Brain microvascular endothelial cell (primary cell): ENCODE data around the gene HOXD13.

Experiments
- DNase-seq: peaks from one replicate; pipeline ENCODE4 v3.0.0-alpha.2; 2020
- H3K27ac ChIP-seq: fragments of 250-450 bp; sonication (Bioruptor Pico); 2 replicates; pipeline ENCODE4 v1.5.1; 2020; ENCODE audit warnings: mild to moderate bottlenecking, moderate library complexity
- H3K27me3 ChIP-seq: fragments of 250-450 bp; sonication (Bioruptor Pico); replicated peaks from 2 replicates; pipeline ENCODE4 v1.5.1; 2020; ENCODE audit warnings: mild to moderate bottlenecking
- H3K36me3 ChIP-seq: fragments of 250-450 bp; sonication (Bioruptor Pico); replicated peaks from 2 replicates; pipeline ENCODE4 v1.5.1; 2020; ENCODE audit warnings: mild to moderate bottlenecking
- H3K4me3 ChIP-seq: 2 replicates; pipeline ENCODE4 v1.5.1; 2011; ENCODE audit warnings: low read depth, mild to moderate bottlenecking, control low read depth, low read length, moderate library complexity
- in situ Hi-C: cut with HindIII; loops from 2 replicates; pipeline ENCODE4 v1.10.0; 2017; ENCODE audit warnings: low sequenced_read_pairs, low pct_ligation_motif_present
- TF ChIP-seq, protein P1 (sequence below): IDR thresholded peaks from 2 replicates; pipeline ENCODE4 v1.5.1; 2011; ENCODE audit warnings: low read depth, mild to moderate bottlenecking, moderate library complexity, low read length, control low read depth, inconsistent platforms; ENCODE audit errors: missing control alignments

Gene HOXD13

DNA sequence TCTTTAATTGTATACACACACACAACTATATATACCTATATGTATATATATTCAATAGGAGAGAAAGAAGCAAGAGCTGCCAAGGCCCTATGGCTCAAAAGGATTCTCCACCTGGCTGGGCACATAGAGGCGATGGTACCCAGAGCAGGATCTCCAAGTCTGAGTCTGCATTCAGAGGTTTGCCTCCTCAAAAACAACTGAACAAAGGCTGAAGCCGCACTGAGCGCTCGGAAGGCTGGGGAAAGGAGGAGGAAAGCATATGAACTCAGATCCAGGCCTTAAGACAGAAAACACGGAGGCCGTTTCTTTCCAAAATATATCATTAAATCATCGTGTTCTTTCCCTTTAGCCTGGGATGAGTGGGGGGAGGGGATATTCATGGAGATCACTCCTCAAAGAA, 10.7 kb downstream of the HOXD13 start:
- TF ChIP-seq, protein P1, sequence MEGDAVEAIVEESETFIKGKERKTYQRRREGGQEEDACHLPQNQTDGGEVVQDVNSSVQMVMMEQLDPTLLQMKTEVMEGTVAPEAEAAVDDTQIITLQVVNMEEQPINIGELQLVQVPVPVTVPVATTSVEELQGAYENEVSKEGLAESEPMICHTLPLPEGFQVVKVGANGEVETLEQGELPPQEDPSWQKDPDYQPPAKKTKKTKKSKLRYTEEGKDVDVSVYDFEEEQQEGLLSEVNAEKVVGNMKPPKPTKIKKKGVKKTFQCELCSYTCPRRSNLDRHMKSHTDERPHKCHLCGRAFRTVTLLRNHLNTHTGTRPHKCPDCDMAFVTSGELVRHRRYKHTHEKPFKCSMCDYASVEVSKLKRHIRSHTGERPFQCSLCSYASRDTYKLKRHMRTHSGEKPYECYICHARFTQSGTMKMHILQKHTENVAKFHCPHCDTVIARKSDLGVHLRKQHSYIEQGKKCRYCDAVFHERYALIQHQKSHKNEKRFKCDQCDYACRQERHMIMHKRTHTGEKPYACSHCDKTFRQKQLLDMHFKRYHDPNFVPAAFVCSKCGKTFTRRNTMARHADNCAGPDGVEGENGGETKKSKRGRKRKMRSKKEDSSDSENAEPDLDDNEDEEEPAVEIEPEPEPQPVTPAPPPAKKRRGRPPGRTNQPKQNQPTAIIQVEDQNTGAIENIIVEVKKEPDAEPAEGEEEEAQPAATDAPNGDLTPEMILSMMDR = no peak
- in situ Hi-C loops = no loop called here

DNA sequence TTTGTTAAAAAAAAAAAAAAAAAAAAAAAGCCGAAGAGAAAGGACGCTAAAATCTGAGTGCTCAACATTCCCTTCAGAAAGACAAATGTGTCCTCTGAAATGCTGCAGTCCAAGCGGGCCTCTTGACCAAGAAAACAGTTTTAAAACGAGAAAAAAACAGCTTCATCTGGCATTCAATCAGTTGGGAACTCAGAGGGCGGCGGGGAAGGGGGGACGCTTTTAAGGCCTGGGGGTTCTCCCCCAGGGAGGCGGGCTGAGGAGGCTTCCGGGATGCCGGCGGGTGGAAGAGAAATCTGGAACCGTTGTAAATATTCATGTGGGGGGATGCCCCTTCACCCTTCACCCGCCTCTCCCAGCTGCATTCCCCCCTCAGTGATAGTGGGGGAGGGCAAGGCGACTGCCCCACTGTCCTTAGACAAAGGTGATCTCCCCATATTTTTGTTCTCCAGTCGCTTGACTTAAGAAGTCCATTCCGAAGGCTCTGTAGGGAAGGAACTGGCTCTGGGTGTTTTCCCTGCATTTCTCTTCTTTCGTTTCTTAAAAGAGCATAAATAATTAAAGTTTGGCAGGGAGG, 11.3 kb downstream of the HOXD13 start:
- H3K4me3 ChIP-seq = no peak overlapping the region
- in situ Hi-C loops = no loop called here
- H3K36me3 ChIP-seq = no peaks in the 10 kb centered on the region
- H3K27ac ChIP-seq = no peak overlapping the region
- TF ChIP-seq, protein P1 = no peak
- DNase-seq = no peak
- H3K27me3 ChIP-seq = peaks cover 90% of the 10 kb centered on the region

More for the DNA sequence above, 10.7 kb downstream of the HOXD13 start:
- no peak for DNase-seq
- Histone ChIP-seq H3K27me3 (peaks cover 92% of the 10 kb centered on the region), H3K27ac (no peak overlapping the region), H3K4me3 (no peak overlapping the region), H3K36me3 (no peaks in the 10 kb centered on the region)

DNA sequence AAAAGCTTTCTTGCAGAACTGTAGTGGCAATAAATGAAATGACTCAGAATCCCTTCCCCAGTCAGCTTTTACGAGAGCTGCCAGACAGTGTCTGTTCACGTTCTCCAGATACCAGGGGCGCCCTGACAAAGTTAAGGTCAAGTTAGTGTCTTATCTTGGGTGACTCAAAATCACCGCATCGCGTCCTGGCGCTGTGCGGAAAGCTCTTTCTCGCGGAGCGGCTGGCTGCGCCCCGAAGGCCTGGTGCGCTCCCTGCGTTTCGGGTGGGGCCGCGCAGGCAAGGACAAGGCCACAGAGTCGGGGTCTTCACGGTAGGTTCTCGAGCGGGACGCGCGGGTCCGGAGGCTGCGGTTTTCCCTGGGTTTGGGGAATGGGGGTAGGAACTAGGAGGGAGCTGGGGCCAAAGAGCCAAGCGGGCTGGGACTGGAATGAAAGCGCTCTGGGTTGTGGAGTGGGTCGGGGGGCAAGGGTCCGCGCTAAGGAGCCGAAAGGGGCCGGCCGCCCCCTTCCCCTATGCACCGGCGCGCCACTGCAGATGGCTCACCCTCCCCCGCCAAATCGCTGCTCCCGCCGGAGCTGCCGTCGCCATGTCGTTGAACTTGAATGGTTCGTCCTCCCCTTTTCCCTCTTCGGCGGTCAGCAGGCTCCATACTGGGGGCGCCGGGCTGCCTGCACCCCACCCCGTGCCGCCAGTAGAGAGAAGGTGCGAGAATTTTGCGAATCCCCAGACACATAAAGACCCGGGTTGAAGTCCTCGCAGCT, 12.0 kb downstream of the HOXD13 start:
- Histone ChIP-seq H3K27ac (no peak overlapping the region), H3K4me3 (no peak overlapping the region), H3K36me3 (no peaks in the 10 kb centered on the region), H3K27me3 (peaks cover 90% of the 10 kb centered on the region)
- no peak for DNase-seq
- TF ChIP-seq, protein P1 = no peak
- in situ Hi-C loops = no loop called here

DNA sequence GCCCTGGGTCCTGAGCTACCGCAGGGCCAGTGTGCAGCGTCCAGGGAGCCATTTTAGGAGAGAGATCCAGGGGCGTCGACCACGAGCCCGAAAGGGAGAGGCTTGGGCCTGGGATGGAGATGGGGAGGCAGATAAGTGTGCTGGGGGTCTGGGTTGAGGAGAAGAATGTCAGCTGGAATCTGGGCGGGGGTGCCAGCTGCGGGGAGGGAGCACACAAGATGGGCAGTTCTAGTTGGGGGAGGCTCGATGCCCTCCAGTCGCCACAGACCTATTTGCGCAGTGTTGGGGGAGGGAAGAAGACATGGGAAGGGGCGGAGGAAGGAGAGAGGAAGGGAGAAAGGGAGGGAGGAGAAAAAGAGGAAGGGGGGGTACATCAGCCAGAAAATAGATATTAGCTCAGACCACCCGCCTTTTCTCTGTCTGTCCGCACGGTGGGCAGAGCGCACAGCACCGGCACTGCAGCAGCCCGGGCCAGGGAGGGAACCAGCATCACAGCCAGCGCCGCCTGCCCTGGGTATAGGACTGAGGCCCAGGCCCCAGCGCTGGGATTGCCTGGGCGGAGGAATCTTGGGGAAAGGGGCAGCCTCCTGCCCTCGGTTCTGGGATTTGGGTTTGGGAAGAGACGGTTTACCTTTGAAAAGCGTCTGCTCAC, 12.7 kb downstream of the HOXD13 start:
- DNase-seq = no peak
- Histone ChIP-seq H3K4me3 (no peak overlapping the region), H3K36me3 (no peaks in the 10 kb centered on the region), H3K27me3 (peaks cover 90% of the 10 kb centered on the region), H3K27ac (no peak overlapping the region)
- in situ Hi-C loops = no loop called here
- TF ChIP-seq, protein P1 = no peak

DNA sequence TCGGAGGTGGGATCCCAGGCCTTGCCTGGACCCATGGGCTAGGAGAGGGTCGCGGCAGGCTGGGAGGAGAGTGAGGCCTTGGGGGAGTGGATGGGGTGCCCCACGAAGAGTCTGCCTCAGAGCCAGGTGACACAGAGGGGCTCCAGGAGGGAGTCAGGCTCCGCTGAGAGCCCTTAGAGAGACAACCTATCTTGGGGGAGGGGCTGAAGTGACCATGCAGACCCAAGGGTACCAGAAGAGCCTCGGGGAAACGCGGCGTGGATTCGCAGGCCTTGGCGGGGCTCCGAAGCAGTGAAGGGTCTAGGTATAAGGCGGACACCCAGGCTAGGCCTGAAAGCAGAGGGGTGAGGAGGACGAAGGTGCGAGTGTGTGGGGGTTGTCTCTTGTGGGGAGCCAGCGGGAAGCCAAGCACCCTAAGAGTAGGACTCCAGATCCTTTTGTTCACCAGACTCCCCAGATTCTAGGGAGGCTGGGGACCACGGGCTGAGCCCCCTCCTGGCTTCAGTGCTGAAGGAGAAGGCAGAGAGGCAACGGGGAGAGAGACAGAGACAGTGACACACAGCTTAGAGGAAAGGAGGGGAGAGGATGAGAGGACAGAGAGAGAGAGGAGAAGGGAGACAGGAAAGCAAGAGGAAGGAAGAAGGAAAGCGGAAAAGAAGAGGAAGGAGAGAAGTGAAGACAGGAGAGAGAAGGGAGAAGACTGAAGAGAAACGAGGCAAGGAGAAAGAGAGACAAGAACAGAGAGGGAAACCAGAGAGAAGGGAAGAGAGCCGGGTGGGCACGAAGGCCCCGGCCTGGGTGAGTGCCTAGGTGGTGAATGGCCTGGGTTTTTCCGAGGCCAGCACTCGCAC, 13.4 kb downstream of the HOXD13 start:
- Histone ChIP-seq H3K4me3 (no peak overlapping the region), H3K27ac (no peak overlapping the region), H3K36me3 (no peaks in the 10 kb centered on the region), H3K27me3 (peaks cover 90% of the 10 kb centered on the region)
- TF ChIP-seq, protein P1 = no peak
- in situ Hi-C loops = no loop called here
- DNase-seq = no peak
